Keratinocyte (primary cell): ENCODE results near the gene CLECL1. TPM values are rescaled to one million over a fixed set of nuclear protein-coding genes. Genes with fewer than 3 reads are reported as not detected.

Experiments
- DNase-seq: peaks from one replicate; pipeline ENCODE4 v3.0.0-alpha.2; 2011; ENCODE audit warnings: low read depth, missing footprints, low spot score
- FAIRE-seq: peaks from 2 replicates; lab custom pipeline; 2011; peaks lifted over from hg19 to GRCh38; lab: Jason Lieb, UNC
- H2AFZ ChIP-seq: 2 replicates; pipeline ENCODE4 v1.6.0; 2012; ENCODE audit warnings: low read length, control low read depth, inconsistent platforms; ENCODE audit not compliant: control insufficient read depth
- H3K27ac ChIP-seq: 2 replicates; pipeline ENCODE4 v1.5.1; 2011; ENCODE audit warnings: low read length; ENCODE audit not compliant: control insufficient read depth, insufficient read depth
- H3K27me3 ChIP-seq: 3 replicates; pipeline ENCODE4 v1.6.0; 2011; ENCODE audit warnings: low read length; ENCODE audit not compliant: control insufficient read depth, insufficient read depth; ENCODE audit errors: extremely low read depth
- H3K36me3 ChIP-seq, 2 experiments: 2 replicates in 1 of 2; 3 replicates in 1 of 2; pipeline ENCODE4 v1.5.1; 2011; ENCODE audit warnings: low read length in 2 of 2, mild to moderate bottlenecking in 1 of 2; ENCODE audit not compliant: control insufficient read depth in 2 of 2, insufficient read depth in 2 of 2; ENCODE audit errors: extremely low read depth in 1 of 2
- H3K4me1 ChIP-seq: 3 replicates; pipeline ENCODE4 v1.5.1; 2011; ENCODE audit warnings: low read length; ENCODE audit not compliant: control insufficient read depth, insufficient read depth; ENCODE audit errors: extremely low read depth
- H3K4me2 ChIP-seq: 3 replicates; pipeline ENCODE4 v1.6.0; 2011; ENCODE audit warnings: low read depth, low read length; ENCODE audit not compliant: control insufficient read depth, insufficient read depth; ENCODE audit errors: extremely low read depth
- H3K4me3 ChIP-seq, 3 experiments: fragments of 200-600 bp in 1 of 3; sonication (generic) in 1 of 3; 2 replicates in 2 of 3; 3 replicates in 1 of 3; pipeline ENCODE4 v1.5.1; 2011 to 2016; ENCODE audit warnings: low read length in 3 of 3, mild to moderate bottlenecking in 3 of 3, control low read depth in 2 of 3, inconsistent platforms in 1 of 3, low read depth in 1 of 3, mixed read lengths in 1 of 3, mixed run types in 1 of 3, moderate library complexity in 1 of 3; ENCODE audit not compliant: control insufficient read depth in 2 of 3, insufficient read depth in 2 of 3; ENCODE audit errors: extremely low read depth in 1 of 3
- H3K79me2 ChIP-seq: 2 replicates; pipeline ENCODE4 v1.6.0; 2012; ENCODE audit warnings: low read length; ENCODE audit not compliant: control insufficient read depth, insufficient read depth
- H3K9ac ChIP-seq: 3 replicates; pipeline ENCODE4 v1.6.0; 2011; ENCODE audit warnings: low read length; ENCODE audit not compliant: control insufficient read depth, insufficient read depth; ENCODE audit errors: extremely low read depth
- H3K9me1 ChIP-seq: 3 replicates; pipeline ENCODE4 v1.6.0; 2011; ENCODE audit warnings: low read length; ENCODE audit not compliant: control insufficient read depth, insufficient read depth; ENCODE audit errors: extremely low read depth
- H3K9me3 ChIP-seq: 2 replicates; pipeline ENCODE4 v1.5.1; 2012; ENCODE audit warnings: low read depth, low read length; ENCODE audit not compliant: control insufficient read depth
- H4K20me1 ChIP-seq: 3 replicates; pipeline ENCODE4 v1.6.0; 2011; ENCODE audit warnings: low read length; ENCODE audit not compliant: control insufficient read depth, insufficient read depth; ENCODE audit errors: extremely low read depth
- EZH2 ChIP-seq: IDR thresholded peaks from one replicate; pipeline ENCODE4 v1.6.1; 2012; ENCODE audit warnings: inconsistent platforms, mild to moderate bottlenecking, low read length, moderate library complexity
- dilution Hi-C: fragments of 300-500 bp; cut with MboI; formaldehyde crosslinking; loops from one replicate; pipeline ENCODE4 v1.7.0; 2020; ENCODE audit warnings: low sequenced_read_pairs; ENCODE audit not compliant: extremely low pct_ligation_motif_present
- polyA plus RNA-seq, 5 experiments: library from polyadenylated mRNA; depleted of rRNA in 3 of 5; stranded (reverse) in 3 of 5; stranded (forward) in 1 of 5; unstranded in 1 of 5; fragments of >200 nt; gene quantifications; 1 replicate in 1 of 5; 2 replicates in 3 of 5; 3 replicates in 1 of 5; pipeline versions ENCODE4 v1.2.1 to v1.2.3, GENCODE V29; 2011 to 2012; ENCODE audit warnings: missing spikeins in 2 of 5, low read depth in 1 of 5, low replicate concordance in 1 of 5
- TF ChIP-seq, protein P1 (sequence below), 3 experiments: IDR thresholded peaks in 1 of 3; conservative IDR thresholded peaks in 1 of 3; optimal IDR thresholded peaks in 1 of 3; 2 replicates in 2 of 3; 3 replicates in 1 of 3; pipeline versions ENCODE3 to v1.5.1; 2011; ENCODE audit warnings: low read length in 3 of 3, mild to moderate bottlenecking in 3 of 3, moderate library complexity in 2 of 3, control low read depth in 1 of 3, inconsistent platforms in 1 of 3; ENCODE audit not compliant: insufficient read depth in 2 of 3; ENCODE audit errors: extremely low read depth in 1 of 3

The CLECL1 gene
- polyA plus RNA-seq, 1 donor (not counting 4 experiments of a cell fraction or from before 2014, with no cell fraction given) = not detected

DNA sequence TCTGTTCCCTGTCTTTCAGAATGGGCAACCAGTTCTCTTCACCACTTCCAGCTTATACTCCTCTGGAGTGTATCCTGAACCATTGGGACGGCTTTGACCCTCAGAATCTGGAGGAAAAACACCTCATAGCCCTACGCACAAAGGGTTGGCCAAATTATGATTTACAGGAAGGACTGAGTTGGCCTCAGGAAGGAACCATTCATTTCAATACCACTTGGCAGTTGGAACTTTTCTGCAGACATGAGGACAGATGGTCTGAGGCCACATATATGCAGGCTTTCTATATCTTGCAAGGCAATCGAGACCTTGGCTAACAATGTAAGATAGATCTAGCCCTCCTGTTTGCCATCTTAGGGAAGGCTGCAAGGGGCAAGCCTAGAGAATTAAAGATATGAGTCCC, 24.0 kb downstream of the CLECL1 start:
- H3K9me3 ChIP-seq = no peaks in the 10 kb centered on the region
- DNase-seq = no peak
- TF ChIP-seq, protein P1, sequence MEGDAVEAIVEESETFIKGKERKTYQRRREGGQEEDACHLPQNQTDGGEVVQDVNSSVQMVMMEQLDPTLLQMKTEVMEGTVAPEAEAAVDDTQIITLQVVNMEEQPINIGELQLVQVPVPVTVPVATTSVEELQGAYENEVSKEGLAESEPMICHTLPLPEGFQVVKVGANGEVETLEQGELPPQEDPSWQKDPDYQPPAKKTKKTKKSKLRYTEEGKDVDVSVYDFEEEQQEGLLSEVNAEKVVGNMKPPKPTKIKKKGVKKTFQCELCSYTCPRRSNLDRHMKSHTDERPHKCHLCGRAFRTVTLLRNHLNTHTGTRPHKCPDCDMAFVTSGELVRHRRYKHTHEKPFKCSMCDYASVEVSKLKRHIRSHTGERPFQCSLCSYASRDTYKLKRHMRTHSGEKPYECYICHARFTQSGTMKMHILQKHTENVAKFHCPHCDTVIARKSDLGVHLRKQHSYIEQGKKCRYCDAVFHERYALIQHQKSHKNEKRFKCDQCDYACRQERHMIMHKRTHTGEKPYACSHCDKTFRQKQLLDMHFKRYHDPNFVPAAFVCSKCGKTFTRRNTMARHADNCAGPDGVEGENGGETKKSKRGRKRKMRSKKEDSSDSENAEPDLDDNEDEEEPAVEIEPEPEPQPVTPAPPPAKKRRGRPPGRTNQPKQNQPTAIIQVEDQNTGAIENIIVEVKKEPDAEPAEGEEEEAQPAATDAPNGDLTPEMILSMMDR (optimal IDR thresholded peaks at IDR 0.05 in 1 of 3, IDR thresholded peaks at IDR 0.05 in 1 of 3, conservative IDR thresholded peaks at IDR 0.05 in 1 of 3; ENCODE audit: extremely low read depth in 1 of 3, insufficient read depth in 2 of 3, low read length in 3 of 3) = no peak
- TF ChIP-seq EZH2 = no peak
- H3K4me3 ChIP-seq = no peak overlapping the region
- H3K9ac ChIP-seq = no peak overlapping the region
- H3K4me2 ChIP-seq = no peak overlapping the region
- H2AFZ ChIP-seq = no peak overlapping the region
- H3K4me1 ChIP-seq = no peaks in the 10 kb centered on the region
- no peaks in the 10 kb centered on the region for H3K9me1 ChIP-seq
- H3K79me2 ChIP-seq = no peaks in the 10 kb centered on the region
- H3K27me3 ChIP-seq = no peaks in the 10 kb centered on the region
- H3K27ac ChIP-seq = no peak overlapping the region
- no peaks in the 10 kb centered on the region for H3K36me3 ChIP-seq
- dilution Hi-C loops = loop anchor here (10.0 kb wide), 1 partner anchor 84 kb away; no protein-coding TSS in a partner anchor
- FAIRE-seq = no peak
- no peaks in the 10 kb centered on the region for H4K20me1 ChIP-seq

DNA sequence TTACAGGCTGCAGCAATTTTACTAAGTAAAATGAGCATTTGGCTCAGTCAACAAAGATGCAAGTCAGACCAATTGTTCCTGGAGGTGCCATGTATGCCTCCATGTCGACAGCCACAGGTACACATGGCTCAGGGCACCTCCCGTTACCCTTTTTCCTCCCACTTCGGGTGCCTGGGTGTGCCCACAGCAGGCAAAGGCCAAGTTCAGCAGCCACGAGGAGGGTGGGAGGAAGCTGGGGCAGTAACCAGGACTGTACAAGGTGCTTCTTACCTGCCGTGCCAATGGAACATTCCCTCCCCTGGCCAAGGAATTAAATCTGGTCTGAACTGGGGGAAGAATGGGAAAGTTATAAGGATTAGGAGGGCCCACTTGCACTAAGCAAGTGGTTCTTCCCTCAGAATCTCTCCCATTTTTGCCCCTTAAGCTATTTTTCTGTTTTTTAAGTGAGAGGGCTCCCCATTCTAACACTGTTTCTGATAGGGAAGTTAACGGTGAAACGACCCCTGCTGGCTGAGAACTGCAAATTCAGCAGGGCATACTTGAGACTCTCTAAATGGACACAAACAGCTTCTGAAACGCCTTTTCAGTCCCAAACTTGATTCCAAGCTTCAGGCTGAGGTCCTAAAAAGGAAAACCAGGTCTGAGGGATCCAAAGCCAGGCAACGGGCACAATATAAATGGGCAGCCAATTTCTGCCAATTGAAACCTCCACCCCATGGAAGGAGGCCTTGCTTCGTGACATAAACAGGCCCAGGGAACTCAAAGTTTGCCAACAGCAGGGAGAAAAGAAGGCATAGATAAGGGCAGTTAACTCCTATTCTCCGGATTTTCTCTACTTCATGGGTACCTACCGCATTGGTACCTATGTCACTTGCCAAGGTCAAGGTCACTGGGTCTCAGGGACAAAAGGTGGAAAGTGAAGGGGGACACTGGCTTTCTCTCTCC, 24.8 kb downstream of the CLECL1 start:
- H3K27me3 ChIP-seq = no peaks in the 10 kb centered on the region
- FAIRE-seq (peak; percentile 48), DNase-seq (no peak)
- no peaks in the 10 kb centered on the region for H3K9me1 ChIP-seq
- no peak overlapping the region for H3K4me2 ChIP-seq
- H3K27ac ChIP-seq = no peak overlapping the region
- dilution Hi-C loops = loop anchor here (10.0 kb wide), 1 partner anchor 83 kb away; no protein-coding TSS in a partner anchor
- H3K9ac ChIP-seq = no peak overlapping the region
- no peaks in the 10 kb centered on the region for H4K20me1 ChIP-seq
- TF ChIP-seq EZH2 = no peak
- TF ChIP-seq, protein P1 (optimal IDR thresholded peaks at IDR 0.05 in 1 of 3, IDR thresholded peaks at IDR 0.05 in 1 of 3, conservative IDR thresholded peaks at IDR 0.05 in 1 of 3; ENCODE audit: extremely low read depth in 1 of 3, insufficient read depth in 2 of 3, low read length in 3 of 3) = peak; percentile 73 to 85 (median 83)
- H3K36me3 ChIP-seq = no peaks in the 10 kb centered on the region
- H3K4me3 ChIP-seq = no peak overlapping the region
- H3K9me3 ChIP-seq = no peaks in the 10 kb centered on the region
- H3K4me1 ChIP-seq = no peaks in the 10 kb centered on the region
- H2AFZ ChIP-seq = peak overlapping the region; percentile 60
- H3K79me2 ChIP-seq = no peaks in the 10 kb centered on the region
